ENCODE measurements around the gene GBP6.

GBP6 gene

DNA sequence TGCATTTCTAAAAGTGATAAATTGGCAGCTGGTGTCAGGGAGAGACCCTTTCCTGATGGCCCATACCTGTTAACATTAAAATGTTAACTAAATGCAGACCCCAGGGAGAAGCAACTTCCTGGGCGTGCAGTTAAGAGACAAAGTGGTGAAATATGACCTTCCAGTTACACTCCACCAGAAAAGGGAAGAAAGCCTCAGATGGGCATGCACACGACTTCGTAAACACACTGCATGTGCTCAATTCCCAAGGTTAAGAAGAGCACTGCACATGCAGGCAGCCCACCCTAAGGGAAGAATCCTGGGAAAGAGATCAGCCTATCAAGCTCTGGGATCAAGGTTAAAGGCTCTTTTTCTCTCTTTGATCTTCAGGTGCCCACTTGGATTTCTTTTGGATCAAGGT, 9.7 kb upstream of the GBP6 start:
- Histone ChIP-seq H2BK120ac (ENCODE audit: low read depth, low read length) (no peak overlapping the region), H2AFZ (ENCODE audit: low read depth, low read length) (no peak overlapping the region), H3K9me3 (ENCODE audit: control insufficient read depth, low read length) (no peaks in the 10 kb centered on the region), H4K8ac (ENCODE audit: low read length) (no peak overlapping the region), H3K27me3 (ENCODE audit: control insufficient read depth in 1 of 2, insufficient read depth in 1 of 2, low read length in 2 of 2) (peaks cover 0 to 4% of the 10 kb centered on the region in 2 experiments), H3K4me2 (ENCODE audit: low read length, poor library complexity, severe bottlenecking) (no peak overlapping the region), H3K4ac (ENCODE audit: low read depth in 1 of 2, low read length in 2 of 2) (no peak overlapping the region), H3K4me3 (ENCODE audit: insufficient read depth in 1 of 2, low read depth in 1 of 2, low read length in 2 of 2) (no peak overlapping the region), H3K14ac (ENCODE audit: low read length in 2 of 2) (no peak overlapping the region), H3K9ac (ENCODE audit: low read length) (no peak overlapping the region), H2BK12ac (ENCODE audit: low read length in 2 of 2) (no peak overlapping the region), H3K4me1 (ENCODE audit: control insufficient read depth, insufficient read depth, low read depth, low read length) (no peaks in the 10 kb centered on the region), H2BK15ac (ENCODE audit: low read depth, poor library complexity, severe bottlenecking) (no peak overlapping the region), H4K91ac (ENCODE audit: low read length) (no peak overlapping the region), H3K18ac (ENCODE audit: low read depth in 1 of 2, low read length in 2 of 2) (no peak overlapping the region), H2BK5ac (ENCODE audit: low read depth, low read length, poor library complexity, severe bottlenecking) (no peak overlapping the region), H3K79me1 (replicated peaks; ENCODE audit: low read length, poor library complexity, severe bottlenecking) (no peaks in the 10 kb centered on the region), H3K27ac (ENCODE audit: low read length, poor library complexity, severe bottlenecking) (no peak overlapping the region), H2AK5ac (ENCODE audit: low read length, severe bottlenecking) (no peak overlapping the region), H3K23ac (ENCODE audit: low read length in 2 of 2) (no peak overlapping the region), H3K36me3 (ENCODE audit: control insufficient read depth in 1 of 2, insufficient read depth in 2 of 2, low read depth in 1 of 2, low read length in 2 of 2) (no peaks in the 10 kb centered on the region)
- WGBS = 70% methylated on average over 3 of the region's 3 CpGs
- no peak for DNase-seq

DNA sequence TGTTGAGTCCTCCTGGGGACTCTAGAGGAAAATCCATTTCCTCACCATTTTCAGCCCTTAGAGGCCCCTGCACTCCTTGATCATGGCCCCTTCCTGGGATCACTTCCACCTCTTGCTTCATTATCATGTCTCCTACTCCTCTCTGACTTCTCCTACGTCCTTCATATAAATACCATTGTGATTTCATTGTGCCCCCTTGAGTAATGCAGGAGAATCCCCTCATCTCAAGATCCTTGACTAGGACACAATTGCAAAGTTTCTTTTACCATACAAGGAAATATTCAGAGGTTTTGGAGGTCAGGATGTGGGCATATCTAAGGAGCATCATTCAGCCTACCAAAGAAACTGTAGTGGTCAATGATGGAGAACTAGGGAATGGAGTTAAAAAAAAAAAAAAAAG, 8.8 kb upstream of the GBP6 start:
- Histone ChIP-seq H3K27me3 (ENCODE audit: control insufficient read depth in 1 of 2, insufficient read depth in 1 of 2, low read length in 2 of 2) (peaks cover 0 to 5% of the 10 kb centered on the region in 2 experiments), H3K4ac (ENCODE audit: low read depth in 1 of 2, low read length in 2 of 2) (no peak overlapping the region), H2BK15ac (ENCODE audit: low read depth, poor library complexity, severe bottlenecking) (no peak overlapping the region), H3K79me1 (replicated peaks; ENCODE audit: low read length, poor library complexity, severe bottlenecking) (no peaks in the 10 kb centered on the region), H3K23ac (ENCODE audit: low read length in 2 of 2) (no peak overlapping the region), H3K27ac (ENCODE audit: low read length, poor library complexity, severe bottlenecking) (no peak overlapping the region), H2BK12ac (ENCODE audit: low read length in 2 of 2) (no peak overlapping the region), H4K91ac (ENCODE audit: low read length) (no peak overlapping the region), H3K14ac (ENCODE audit: low read length in 2 of 2) (no peak overlapping the region), H3K9me3 (ENCODE audit: control insufficient read depth, low read length) (no peaks in the 10 kb centered on the region), H2BK5ac (ENCODE audit: low read depth, low read length, poor library complexity, severe bottlenecking) (no peak overlapping the region), H2AK5ac (ENCODE audit: low read length, severe bottlenecking) (no peak overlapping the region), H4K8ac (ENCODE audit: low read length) (no peak overlapping the region), H3K9ac (ENCODE audit: low read length) (no peak overlapping the region), H2AFZ (ENCODE audit: low read depth, low read length) (no peak overlapping the region), H3K18ac (ENCODE audit: low read depth in 1 of 2, low read length in 2 of 2) (no peak overlapping the region), H3K36me3 (ENCODE audit: control insufficient read depth in 1 of 2, insufficient read depth in 2 of 2, low read depth in 1 of 2, low read length in 2 of 2) (no peaks in the 10 kb centered on the region), H3K4me2 (ENCODE audit: low read length, poor library complexity, severe bottlenecking) (no peak overlapping the region), H3K4me1 (ENCODE audit: control insufficient read depth, insufficient read depth, low read depth, low read length) (no peaks in the 10 kb centered on the region), H2BK120ac (ENCODE audit: low read depth, low read length) (no peak overlapping the region), H3K4me3 (ENCODE audit: insufficient read depth in 1 of 2, low read depth in 1 of 2, low read length in 2 of 2) (no peak overlapping the region)
- no peak for DNase-seq
- WGBS = 44% methylated on average over 1 of the region's 1 CpG

DNA sequence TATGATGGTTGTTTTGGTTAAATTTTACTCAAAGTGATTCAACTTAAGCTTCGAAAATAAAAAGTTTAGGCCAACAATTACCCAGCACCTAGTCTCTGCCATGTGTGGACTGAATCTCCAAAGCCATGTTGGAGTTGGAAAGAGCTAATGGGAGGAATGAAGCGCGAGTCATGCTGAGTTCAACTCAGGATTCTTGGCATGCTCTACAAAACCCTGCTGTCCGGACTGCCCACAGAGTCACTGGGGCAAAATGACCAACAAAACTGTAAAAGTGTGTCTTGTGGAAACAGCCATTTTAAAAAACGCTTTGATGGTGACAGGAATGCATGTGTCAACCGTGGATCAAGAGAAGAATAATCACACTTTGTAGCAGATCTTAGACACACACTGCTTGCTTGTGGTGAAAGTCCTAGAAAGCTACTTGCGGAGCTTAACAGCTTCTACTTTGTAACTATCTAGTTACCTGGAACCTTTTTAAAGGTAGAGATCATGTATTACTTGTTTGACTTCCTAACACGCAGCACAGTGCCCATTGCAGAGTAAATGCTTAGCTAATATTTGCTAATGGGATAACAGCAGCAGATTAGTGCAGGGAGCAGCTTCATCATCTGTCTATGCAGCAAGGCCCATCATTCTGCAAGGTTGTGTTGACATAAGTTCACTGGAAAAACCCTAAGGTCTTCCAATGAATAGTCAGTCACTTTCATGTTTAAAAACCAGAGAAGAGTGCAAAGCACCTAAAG, 7.0 kb upstream of the GBP6 start:
- Histone ChIP-seq H3K36me3 (ENCODE audit: control insufficient read depth in 1 of 2, insufficient read depth in 2 of 2, low read depth in 1 of 2, low read length in 2 of 2) (no peaks in the 10 kb centered on the region), H3K4ac (ENCODE audit: low read depth in 1 of 2, low read length in 2 of 2) (no peak overlapping the region), H2BK5ac (ENCODE audit: low read depth, low read length, poor library complexity, severe bottlenecking) (no peak overlapping the region), H3K4me2 (ENCODE audit: low read length, poor library complexity, severe bottlenecking) (no peak overlapping the region), H2AK5ac (ENCODE audit: low read length, severe bottlenecking) (no peak overlapping the region), H3K27ac (ENCODE audit: low read length, poor library complexity, severe bottlenecking) (no peak overlapping the region), H4K8ac (ENCODE audit: low read length) (no peak overlapping the region), H3K9ac (ENCODE audit: low read length) (no peak overlapping the region), H3K18ac (ENCODE audit: low read depth in 1 of 2, low read length in 2 of 2) (no peak overlapping the region), H3K79me1 (replicated peaks; ENCODE audit: low read length, poor library complexity, severe bottlenecking) (no peaks in the 10 kb centered on the region), H3K14ac (ENCODE audit: low read length in 2 of 2) (no peak overlapping the region), H2BK15ac (ENCODE audit: low read depth, poor library complexity, severe bottlenecking) (no peak overlapping the region), H3K23ac (ENCODE audit: low read length in 2 of 2) (no peak overlapping the region), H4K91ac (ENCODE audit: low read length) (no peak overlapping the region), H3K4me1 (ENCODE audit: control insufficient read depth, insufficient read depth, low read depth, low read length) (no peaks in the 10 kb centered on the region), H2BK120ac (ENCODE audit: low read depth, low read length) (no peak overlapping the region), H2BK12ac (ENCODE audit: low read length in 2 of 2) (no peak overlapping the region), H3K4me3 (ENCODE audit: insufficient read depth in 1 of 2, low read depth in 1 of 2, low read length in 2 of 2) (no peak overlapping the region), H2AFZ (ENCODE audit: low read depth, low read length) (no peak overlapping the region), H3K9me3 (ENCODE audit: control insufficient read depth, low read length) (no peaks in the 10 kb centered on the region), H3K27me3 (ENCODE audit: control insufficient read depth in 1 of 2, insufficient read depth in 1 of 2, low read length in 2 of 2) (peaks cover 0 to 10% of the 10 kb centered on the region in 2 experiments)
- DNase-seq = peak; percentile 4
- 81% methylated on average over 6 of the region's 8 CpGs for WGBS

DNA sequence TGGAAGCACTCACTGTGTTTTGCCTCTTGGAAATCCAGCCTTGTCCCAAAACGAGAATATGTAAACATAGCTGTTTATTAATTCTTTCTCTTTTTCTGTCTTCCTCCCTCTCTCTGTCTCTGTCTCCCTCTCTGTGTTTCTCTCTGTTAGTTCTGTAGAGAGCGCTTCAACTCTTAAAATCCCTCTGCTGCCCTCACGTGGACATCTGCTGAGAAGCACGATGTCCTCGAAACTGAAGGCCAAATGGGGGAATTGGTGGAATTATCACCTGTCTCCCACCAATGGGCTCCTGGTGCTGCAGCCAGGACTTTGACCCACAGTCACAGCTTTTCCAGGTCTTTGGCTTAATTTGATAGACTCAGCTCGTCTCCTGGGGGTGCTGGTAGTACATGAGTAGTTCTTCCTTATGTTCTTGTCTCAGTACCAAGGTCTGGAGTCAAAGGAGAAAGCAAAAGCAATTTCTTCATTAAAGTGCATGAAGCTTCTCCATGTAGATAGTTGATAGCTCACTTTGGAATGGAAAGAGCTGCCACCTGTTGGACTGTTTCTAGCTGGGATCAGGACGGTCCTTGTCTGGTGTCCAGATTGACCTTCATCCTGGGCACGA, 5.5 kb upstream of the GBP6 start:
- no peak overlapping the region for H3K27ac ChIP-seq (ENCODE audit: low read length, poor library complexity, severe bottlenecking)
- no peak overlapping the region for H2BK12ac ChIP-seq (ENCODE audit: low read length in 2 of 2)
- no peak overlapping the region for H3K18ac ChIP-seq (ENCODE audit: low read depth in 1 of 2, low read length in 2 of 2)
- H3K9ac ChIP-seq (ENCODE audit: low read length) = peak overlapping the region; percentile 5
- H3K27me3 ChIP-seq (ENCODE audit: control insufficient read depth in 1 of 2, insufficient read depth in 1 of 2, low read length in 2 of 2) = peaks cover 0 to 11% of the 10 kb centered on the region in 2 experiments
- H4K91ac ChIP-seq (ENCODE audit: low read length) = no peak overlapping the region
- H3K4me2 ChIP-seq (ENCODE audit: low read length, poor library complexity, severe bottlenecking) = no peak overlapping the region
- H2BK15ac ChIP-seq (ENCODE audit: low read depth, poor library complexity, severe bottlenecking) = no peak overlapping the region
- DNase-seq = peak; percentile 72
- H2AK5ac ChIP-seq (ENCODE audit: low read length, severe bottlenecking) = no peak overlapping the region
- H3K23ac ChIP-seq (ENCODE audit: low read length in 2 of 2) = no peak overlapping the region
- H2BK120ac ChIP-seq (ENCODE audit: low read depth, low read length) = no peak overlapping the region
- H4K8ac ChIP-seq (ENCODE audit: low read length) = no peak overlapping the region
- H2BK5ac ChIP-seq (ENCODE audit: low read depth, low read length, poor library complexity, severe bottlenecking) = no peak overlapping the region
- no peak overlapping the region for H2AFZ ChIP-seq (ENCODE audit: low read depth, low read length)
- H3K4me1 ChIP-seq (ENCODE audit: control insufficient read depth, insufficient read depth, low read depth, low read length) = no peaks in the 10 kb centered on the region
- no peaks in the 10 kb centered on the region for H3K36me3 ChIP-seq (ENCODE audit: control insufficient read depth in 1 of 2, insufficient read depth in 2 of 2, low read depth in 1 of 2, low read length in 2 of 2)
- H3K9me3 ChIP-seq (ENCODE audit: control insufficient read depth, low read length) = no peaks in the 10 kb centered on the region
- no peaks in the 10 kb centered on the region for H3K79me1 ChIP-seq (replicated peaks; ENCODE audit: low read length, poor library complexity, severe bottlenecking)
- no peak overlapping the region for H3K4me3 ChIP-seq (ENCODE audit: insufficient read depth in 1 of 2, low read depth in 1 of 2, low read length in 2 of 2)
- H3K4ac ChIP-seq (ENCODE audit: low read depth in 1 of 2, low read length in 2 of 2) = no peak overlapping the region
- 22% methylated on average over 8 of the region's 8 CpGs for WGBS
- H3K14ac ChIP-seq (ENCODE audit: low read length in 2 of 2) = no peak overlapping the region

Data from mesenchymal stem cell (in vitro differentiated cells and primary cell).